Right cardiac atrium (tissue), 5 donors: ENCODE results near the gene MRPL40. TPM values are rescaled to one million over a fixed set of nuclear protein-coding genes. Genes with fewer than 3 reads are reported as not detected.

ENCODE experiments used
- polyA plus RNA-seq: library from polyadenylated mRNA; stranded (reverse); fragments of 200-250 nt; gene quantifications from one replicate; pipeline ENCODE4 v1.2.3, GENCODE V29; 2013
- total RNA-seq, 4 donors: library from RNA; stranded (reverse); fragmentation: NEBNext Ultra II Directional; extraction: Animal tissue kit (Norgen Biotek cat#: 25700); gene quantifications; one replicate each; pipeline ENCODE4 v1.2.1, GENCODE V29; 2021
- donor health status: healthy with polysubstance abuse.
- donor health status: DM: no; HTN: yes; CAD: no.
- donor health status: DM: no; HTN: no; CAD: no.
- donor health status: DM: no; HTN: yes; CAD: no; lungs with severe emphysema.
- donor health status: DM: yes; HTN: yes; CAD: no.

MRPL40 gene
- total and polyA plus RNA-seq, 5 donors = 37.5 to 66.9 (median 46.6) TPM

Other genes with a start within 250 kb of the MRPL40 start
- gene CLTCL1, start 140.8 kb upstream of the MRPL40 start, total RNA-seq = 10 to 100 TPM; 16.6 to 26.7 (median 21.7) TPM
- 19.7 TPM for gene CLTCL1, start 140.8 kb upstream of the MRPL40 start, polyA plus RNA-seq
- 10 to 100 TPM; 11.6 to 16.1 (median 14.6) TPM for gene HIRA, start 812 bp upstream of the MRPL40 start, total RNA-seq
- gene HIRA, start 812 bp upstream of the MRPL40 start, polyA plus RNA-seq = 6.2 TPM
- 10 to 100 TPM; 44.9 to 64.3 (median 58.5) TPM for gene C22orf39, start 15.2 kb downstream of the MRPL40 start, total RNA-seq
- gene C22orf39, start 15.2 kb downstream of the MRPL40 start, polyA plus RNA-seq = 45.6 TPM
- 10 to 100 TPM; 34.7 to 46.9 (median 42.7) TPM for gene UFD1, start 46.6 kb downstream of the MRPL40 start, total RNA-seq
- gene UFD1, start 46.6 kb downstream of the MRPL40 start, polyA plus RNA-seq = 58.1 TPM
- under 1 TPM in 2 of 4 donors, not detected in 2; 0.80 to 0.85 TPM for gene CDC45, start 47.4 kb downstream of the MRPL40 start, total RNA-seq
- gene CDC45, start 47.4 kb downstream of the MRPL40 start, polyA plus RNA-seq = 0.16 TPM
- gene CLDN5, start 91.9 kb downstream of the MRPL40 start, total RNA-seq = 10 to 100 TPM in 2 of 4 donors, 1 to 10 TPM in 2; 4.1 to 12.8 (median 9.2) TPM
- gene CLDN5, start 91.9 kb downstream of the MRPL40 start, polyA plus RNA-seq = 23.9 TPM